Right atrium auricular region (tissue), 2 donors: ENCODE results near the gene MYCBP2. TPM values are rescaled to one million over a fixed set of nuclear protein-coding genes. Genes with fewer than 3 reads are reported as not detected.

Experiments used
- DNase-seq: peaks from one replicate; pipeline ENCODE4 v3.0.0-alpha.2; 2019; ENCODE audit warnings: low spot score
- H3K27ac ChIP-seq, 2 donors: fragments of 200-600 bp; sonication (generic); 1 replicate in 1 of 2; 2 replicates in 1 of 2; pipeline ENCODE4 v1.5.1; 2016 to 2019
- H3K27me3 ChIP-seq, 2 donors: fragments of 200-600 bp; sonication (generic); one replicate each; pipeline versions ENCODE4 v1.5.1 to v1.6.0; 2017 to 2019
- H3K36me3 ChIP-seq: fragments of 200-600 bp; sonication (generic); one replicate; pipeline ENCODE4 v1.5.1; 2016
- H3K4me1 ChIP-seq, 2 donors: fragments of 200-600 bp; sonication (generic); one replicate each; pipeline versions ENCODE4 v1.5.1 to v1.6.0; 2017 to 2019
- H3K4me3 ChIP-seq, 2 donors: fragments of 200-600 bp; sonication (generic); 1 replicate in 1 of 2; 2 replicates in 1 of 2; pipeline ENCODE4 v1.5.1; 2017 to 2019; ENCODE audit warnings: mild to moderate bottlenecking in 1 of 2, moderate library complexity in 1 of 2
- H3K9me3 ChIP-seq, 2 donors: fragments of 200-600 bp; sonication (generic); one replicate each; pipeline ENCODE4 v1.5.1; 2019
- CTCF ChIP-seq, 2 donors: fragments of 200-600 bp; sonication (generic); IDR thresholded peaks; one replicate each; pipeline ENCODE4 v1.5.1; 2019; ENCODE audit warnings: antibody characterized with exemption in 2 of 2
- total RNA-seq, 2 donors: library from RNA; depleted of rRNA; stranded (reverse); fragments of >200 nt; gene quantifications; one replicate each; pipeline ENCODE4 v1.1.0, GENCODE V29; 2016

The MYCBP2 gene
- total RNA-seq, 2 donors from 2014 or later: 78.6 to 91.2 TPM

- no peak overlapping the region for H3K4me3 ChIP-seq
- no peak for TF ChIP-seq CTCF (IDR thresholded peaks at IDR 0.05)
- peaks cover 4% of the 10 kb centered on the region for H3K36me3 ChIP-seq
- H3K9me3 ChIP-seq: no peaks in the 10 kb centered on the region
- DNase-seq: no peak
- H3K27ac ChIP-seq: no peak overlapping the region
- H3K27me3 ChIP-seq: no peaks in the 10 kb centered on the region
- no peaks in the 10 kb centered on the region for H3K4me1 ChIP-seq
Observed at GRCh38 chr13:77235456-77236022, 91.4 kb downstream of the MYCBP2 start.

GRCh38 chr13:77233159-77233558 lies 93.7 kb downstream of the MYCBP2 start:
- H3K36me3 ChIP-seq: peaks cover 4% of the 10 kb centered on the region
- no peaks in the 10 kb centered on the region for H3K9me3 ChIP-seq
- no peak overlapping the region for H3K27ac ChIP-seq
- no peak for TF ChIP-seq CTCF (IDR thresholded peaks at IDR 0.05)
- no peak overlapping the region for H3K4me3 ChIP-seq
- DNase-seq: no peak
- H3K27me3 ChIP-seq: no peaks in the 10 kb centered on the region
- H3K4me1 ChIP-seq: no peaks in the 10 kb centered on the region

- H3K9me3 ChIP-seq: no peaks in the 10 kb centered on the region
- H3K27me3 ChIP-seq: no peaks in the 10 kb centered on the region
- peaks cover 4% of the 10 kb centered on the region for H3K36me3 ChIP-seq
- no peak for TF ChIP-seq CTCF (IDR thresholded peaks at IDR 0.05)
- no peak overlapping the region for H3K27ac ChIP-seq
- H3K4me3 ChIP-seq: no peak overlapping the region
- no peak for DNase-seq
- no peaks in the 10 kb centered on the region for H3K4me1 ChIP-seq
Observed at GRCh38 chr13:77230560-77230959, 96.3 kb downstream of the MYCBP2 start.

- TF ChIP-seq CTCF (IDR thresholded peaks at IDR 0.05): no peak
Observed at GRCh38 chr13:77225946-77226345, 100.9 kb downstream of the MYCBP2 start.

GRCh38 chr13:77222909-77223308 lies 104.0 kb downstream of the MYCBP2 start:
- no peak overlapping the region for H3K4me3 ChIP-seq
- H3K27me3 ChIP-seq: no peaks in the 10 kb centered on the region
- no peak for TF ChIP-seq CTCF (IDR thresholded peaks at IDR 0.05)
- no peaks in the 10 kb centered on the region for H3K4me1 ChIP-seq
- peaks cover 30% of the 10 kb centered on the region for H3K36me3 ChIP-seq
- no peak overlapping the region for H3K27ac ChIP-seq
- no peak for DNase-seq
- no peaks in the 10 kb centered on the region for H3K9me3 ChIP-seq

More at GRCh38 chr13:77225946-77226345, 100.9 kb downstream of the MYCBP2 start:
- Histone ChIP-seq H3K9me3 (no peaks in the 10 kb centered on the region), H3K27ac (no peak overlapping the region), H3K4me3 (no peak overlapping the region), H3K4me1 (no peaks in the 10 kb centered on the region), H3K27me3 (no peaks in the 10 kb centered on the region), H3K36me3 (peaks cover 25% of the 10 kb centered on the region)
- DNase-seq: no peak
